ENCODE results near the gene ACSL1. TPM values are rescaled to one million over a fixed set of nuclear protein-coding genes. Genes with fewer than 3 reads are reported as not detected.

ACSL1 gene
- polyA plus RNA-seq, 1 donor from 2014 or later = 30.7 TPM

- Histone ChIP-seq H4K20me1 (ENCODE audit: insufficient read depth) (no peaks in the 10 kb centered on the region), H3K4me3 (ENCODE audit: low read length) (no peak overlapping the region), H3F3A (ENCODE audit: insufficient read depth, low read length, poor library complexity, severe bottlenecking) (no peaks in the 10 kb centered on the region), H3K9me3 (ENCODE audit: low read length) (no peaks in the 10 kb centered on the region), H3K36me3 (ENCODE audit: insufficient read depth, low read length) (no peaks in the 10 kb centered on the region), H2AFZ (ENCODE audit: low read depth, low read length) (no peak overlapping the region), H3K27me3 (ENCODE audit: insufficient read depth, low read depth, low read length) (no peaks in the 10 kb centered on the region), H3K9me2 (ENCODE audit: insufficient read depth, low read length) (no peaks in the 10 kb centered on the region), H3K79me2 (replicated peaks; ENCODE audit: insufficient read depth, low read length) (no peaks in the 10 kb centered on the region), H3K4me2 (ENCODE audit: low read length) (no peak overlapping the region), H3K27ac (ENCODE audit: low read length) (no peak overlapping the region), H3K9ac (ENCODE audit: low read length) (no peak overlapping the region)
- no peak for TF ChIP-seq EP300 (conservative IDR thresholded peaks at IDR 0.05; ENCODE audit: poor library complexity, severe bottlenecking)
- no peak for TF ChIP-seq CTCF (IDR thresholded peaks at IDR 0.05; ENCODE audit: poor library complexity, severe bottlenecking)
- no peak for TF ChIP-seq SMC3 (conservative IDR thresholded peaks at IDR 0.05; ENCODE audit: poor library complexity)
- TF ChIP-seq EZH2 (IDR thresholded peaks at IDR 0.05; ENCODE audit: borderline replicate concordance, insufficient read depth, low read length, poor library complexity, severe bottlenecking) = no peak
- TF ChIP-seq REST (IDR thresholded peaks at IDR 0.05; ENCODE audit: borderline replicate concordance) = no peak
- TF ChIP-seq POLR2AphosphoS5 (IDR thresholded peaks at IDR 0.05) = no peak
- no peak for TF ChIP-seq TAF1 (IDR thresholded peaks at IDR 0.05; ENCODE audit: low read depth)
- TF ChIP-seq MXI1 (conservative IDR thresholded peaks at IDR 0.05; ENCODE audit: poor library complexity, severe bottlenecking) = no peak
- no peak for TF ChIP-seq RAD21 (conservative IDR thresholded peaks at IDR 0.05)
These were observed 45.0 kb upstream of the ACSL1 start for GRCh38 chr4:184870718-184871117.

GRCh38 chr4:184868623-184869022 lies 42.9 kb upstream of the ACSL1 start:
- H3K9me2 ChIP-seq (ENCODE audit: insufficient read depth, low read length) = no peaks in the 10 kb centered on the region
- H3K36me3 ChIP-seq (ENCODE audit: insufficient read depth, low read length) = no peaks in the 10 kb centered on the region

GRCh38 chr4:184863916-184864315 lies 38.1 kb upstream of the ACSL1 start:
- no peak overlapping the region for H3K9ac ChIP-seq (ENCODE audit: low read length)
- no peak overlapping the region for H3K4me2 ChIP-seq (ENCODE audit: low read length)
- H3K27me3 ChIP-seq (ENCODE audit: insufficient read depth, low read depth, low read length) = no peaks in the 10 kb centered on the region
- no peaks in the 10 kb centered on the region for H3K9me3 ChIP-seq (ENCODE audit: low read length)
- no peak for TF ChIP-seq POLR2AphosphoS5 (IDR thresholded peaks at IDR 0.05)
- TF ChIP-seq RAD21 (conservative IDR thresholded peaks at IDR 0.05) = no peak
- no peak for TF ChIP-seq REST (IDR thresholded peaks at IDR 0.05; ENCODE audit: borderline replicate concordance)
- no peak overlapping the region for H3K4me3 ChIP-seq (ENCODE audit: low read length)
- H3K9me2 ChIP-seq (ENCODE audit: insufficient read depth, low read length) = no peaks in the 10 kb centered on the region
- no peaks in the 10 kb centered on the region for H3K36me3 ChIP-seq (ENCODE audit: insufficient read depth, low read length)
- no peaks in the 10 kb centered on the region for H3F3A ChIP-seq (ENCODE audit: insufficient read depth, low read length, poor library complexity, severe bottlenecking)
- H3K27ac ChIP-seq (ENCODE audit: low read length) = no peak overlapping the region
- no peaks in the 10 kb centered on the region for H3K79me2 ChIP-seq (replicated peaks; ENCODE audit: insufficient read depth, low read length)
- H2AFZ ChIP-seq (ENCODE audit: low read depth, low read length) = no peak overlapping the region
- H4K20me1 ChIP-seq (ENCODE audit: insufficient read depth) = no peaks in the 10 kb centered on the region

More at GRCh38 chr4:184868623-184869022, 42.9 kb upstream of the ACSL1 start:
- H2AFZ ChIP-seq (ENCODE audit: low read depth, low read length) = no peak overlapping the region
- no peak overlapping the region for H3K4me2 ChIP-seq (ENCODE audit: low read length)
- no peaks in the 10 kb centered on the region for H3F3A ChIP-seq (ENCODE audit: insufficient read depth, low read length, poor library complexity, severe bottlenecking)
- no peaks in the 10 kb centered on the region for H3K27me3 ChIP-seq (ENCODE audit: insufficient read depth, low read depth, low read length)
- H3K9me3 ChIP-seq (ENCODE audit: low read length) = no peaks in the 10 kb centered on the region
- no peaks in the 10 kb centered on the region for H4K20me1 ChIP-seq (ENCODE audit: insufficient read depth)
- H3K4me3 ChIP-seq (ENCODE audit: low read length) = no peak overlapping the region
- H3K9ac ChIP-seq (ENCODE audit: low read length) = no peak overlapping the region
- H3K79me2 ChIP-seq (replicated peaks; ENCODE audit: insufficient read depth, low read length) = no peaks in the 10 kb centered on the region
- H3K27ac ChIP-seq (ENCODE audit: low read length) = no peak overlapping the region
- TF ChIP-seq EP300 (conservative IDR thresholded peaks at IDR 0.05; ENCODE audit: poor library complexity, severe bottlenecking) = no peak
